Measurements from ENCODE around the gene CLPTM1. TPM values are rescaled to one million over a fixed set of nuclear protein-coding genes. Genes with fewer than 3 reads are reported as not detected.
"Not testable (repeated sequence)": the region's sequence is repeated elsewhere in the genome, so short reads cannot be mapped to it uniquely, and the experiment has no call there.

Gene CLPTM1
- total RNA-seq, 4 donors from 2014 or later = 65.3 to 94.6 (median 79.8) TPM

DNA sequence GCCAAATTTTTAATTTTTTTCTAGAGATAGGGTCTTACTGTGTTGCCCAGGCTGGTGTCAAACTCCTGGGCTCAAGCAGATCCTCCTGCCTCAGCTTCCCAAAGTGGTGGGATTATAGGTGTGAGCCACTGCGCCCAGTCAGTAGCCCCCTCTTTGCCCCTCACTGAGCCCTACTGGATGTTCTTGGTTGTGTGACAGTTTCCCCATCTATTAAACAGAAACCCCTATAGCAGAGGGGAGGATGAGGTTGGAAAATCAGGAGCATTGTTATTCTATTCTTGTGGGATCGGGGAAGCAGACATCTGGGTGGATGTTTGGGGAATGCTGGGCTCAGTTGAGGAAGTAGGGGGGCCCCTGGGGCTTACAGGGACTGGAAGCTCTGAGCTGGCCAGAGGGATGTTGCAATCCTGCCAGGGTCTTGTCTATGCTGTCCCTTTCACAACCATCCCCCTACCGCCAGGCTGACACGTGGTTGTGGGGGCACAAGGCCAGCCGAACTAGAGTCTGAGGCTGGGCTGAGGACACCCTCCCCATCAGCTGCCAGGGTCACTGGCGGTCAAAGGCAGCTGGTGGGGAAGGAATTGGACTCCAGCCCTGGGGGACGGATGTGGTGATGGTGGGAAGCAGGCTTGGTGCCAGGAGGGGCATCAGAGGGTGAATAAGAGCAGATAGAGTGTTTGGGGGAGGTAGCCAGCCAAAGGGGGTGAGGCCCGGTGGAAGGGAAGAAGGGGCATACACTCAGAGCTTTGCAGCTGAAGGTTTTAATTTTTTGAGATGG, 29.9 kb upstream of the CLPTM1 start:
- H3K4me1 ChIP-seq = peaks cover 0 to 29% (median 5%) of the 10 kb centered on the region in 4 donors
- in situ Hi-C loops (cut with MboI; ENCODE audit: low pct_ligation_motif_present in 1 of 4, low pct_unique_long_range_greater_than_20kb in 1 of 4, low sequenced_read_pairs in 3 of 4) = no loop called here
- whole genome bisulfite sequencing, 2 donors (ENCODE audit: low coverage in 1 of 2) = 31 to 55% methylated on average over 2 to 7 of the region's 8 CpGs
- peak; percentile 74 for DNase-seq
- no peaks in the 10 kb centered on the region for H3K27me3 ChIP-seq
- no peaks in the 10 kb centered on the region for H3K36me3 ChIP-seq
- H3K4me3 ChIP-seq = no peak overlapping the region
- H3K27ac ChIP-seq = peak overlapping the region; percentile 53 to 75 (median 68)
- TF ChIP-seq, protein P1, sequence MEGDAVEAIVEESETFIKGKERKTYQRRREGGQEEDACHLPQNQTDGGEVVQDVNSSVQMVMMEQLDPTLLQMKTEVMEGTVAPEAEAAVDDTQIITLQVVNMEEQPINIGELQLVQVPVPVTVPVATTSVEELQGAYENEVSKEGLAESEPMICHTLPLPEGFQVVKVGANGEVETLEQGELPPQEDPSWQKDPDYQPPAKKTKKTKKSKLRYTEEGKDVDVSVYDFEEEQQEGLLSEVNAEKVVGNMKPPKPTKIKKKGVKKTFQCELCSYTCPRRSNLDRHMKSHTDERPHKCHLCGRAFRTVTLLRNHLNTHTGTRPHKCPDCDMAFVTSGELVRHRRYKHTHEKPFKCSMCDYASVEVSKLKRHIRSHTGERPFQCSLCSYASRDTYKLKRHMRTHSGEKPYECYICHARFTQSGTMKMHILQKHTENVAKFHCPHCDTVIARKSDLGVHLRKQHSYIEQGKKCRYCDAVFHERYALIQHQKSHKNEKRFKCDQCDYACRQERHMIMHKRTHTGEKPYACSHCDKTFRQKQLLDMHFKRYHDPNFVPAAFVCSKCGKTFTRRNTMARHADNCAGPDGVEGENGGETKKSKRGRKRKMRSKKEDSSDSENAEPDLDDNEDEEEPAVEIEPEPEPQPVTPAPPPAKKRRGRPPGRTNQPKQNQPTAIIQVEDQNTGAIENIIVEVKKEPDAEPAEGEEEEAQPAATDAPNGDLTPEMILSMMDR (IDR thresholded peaks at IDR 0.05) = no peak
- TF ChIP-seq POLR2AphosphoS5 (IDR thresholded peaks at IDR 0.05) (peak in 2 of 3 donors; percentile 39 to 59), EP300 (IDR thresholded peaks at IDR 0.05; ENCODE audit: low read depth) (no peak)
- intact Hi-C loops (cut with DNase I; ENCODE audit: low total_unique reads) = no loop called here
- no peaks in the 10 kb centered on the region for H3K9me3 ChIP-seq

DNA sequence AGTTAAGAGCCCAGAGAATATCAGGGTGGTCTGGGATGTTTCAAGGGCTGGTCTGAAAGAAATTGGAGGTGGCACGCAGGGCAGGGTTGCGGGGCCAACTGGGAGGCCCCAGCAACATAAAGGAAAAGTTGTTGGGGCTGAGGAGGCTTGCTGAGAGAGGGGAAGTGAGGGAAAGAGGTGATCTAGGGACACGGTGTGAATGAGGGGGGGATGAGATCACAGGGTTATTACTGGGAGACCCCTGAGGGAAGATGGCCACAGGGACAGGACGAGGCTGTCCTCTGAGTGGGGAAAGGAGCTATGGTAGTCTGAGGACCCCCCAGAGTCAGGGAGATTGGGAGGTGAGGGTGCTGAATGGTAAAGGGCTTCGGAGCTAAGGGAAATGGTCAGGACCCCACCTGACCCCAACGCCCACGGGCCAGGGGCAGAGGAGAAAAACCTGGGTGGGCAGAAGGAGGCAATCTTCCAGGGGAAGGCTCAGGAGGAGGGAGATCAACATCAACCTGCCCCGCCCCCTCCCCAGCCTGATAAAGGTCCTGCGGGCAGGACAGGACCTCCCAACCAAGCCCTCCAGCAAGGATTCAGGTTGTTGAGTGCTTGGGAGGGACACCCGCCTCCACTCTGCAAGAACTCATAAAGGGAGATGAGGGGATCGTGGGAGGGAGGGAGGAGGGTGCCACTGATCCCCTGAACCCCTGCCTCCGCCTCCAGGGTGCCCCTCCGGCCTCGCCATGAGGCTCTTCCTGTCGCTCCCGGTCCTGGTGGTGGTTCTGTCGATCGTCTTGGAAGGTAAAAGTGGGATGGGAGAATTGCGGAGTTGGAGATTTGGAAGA, 28.7 kb upstream of the CLPTM1 start:
- Histone ChIP-seq H3K4me1 (peaks cover 0 to 29% (median 5%) of the 10 kb centered on the region in 4 donors), H3K27ac (peak overlapping the region; percentile 35 to 58 (median 50)), H3K4me3 (peak overlapping the region in 1 of 4 donors; percentile 25)
- H3K27me3 ChIP-seq; H3K36me3 ChIP-seq; in situ Hi-C loops (cut with MboI; ENCODE audit: low pct_ligation_motif_present in 1 of 4, low pct_unique_long_range_greater_than_20kb in 1 of 4, low sequenced_read_pairs in 3 of 4); intact Hi-C loops (cut with DNase I; ENCODE audit: low total_unique reads); DNase-seq; H3K9me3 ChIP-seq: not testable (repeated sequence)
- WGBS, 2 donors (ENCODE audit: low coverage in 1 of 2) = 50 to 86% methylated on average over 3 to 14 of the region's 19 CpGs

DNA sequence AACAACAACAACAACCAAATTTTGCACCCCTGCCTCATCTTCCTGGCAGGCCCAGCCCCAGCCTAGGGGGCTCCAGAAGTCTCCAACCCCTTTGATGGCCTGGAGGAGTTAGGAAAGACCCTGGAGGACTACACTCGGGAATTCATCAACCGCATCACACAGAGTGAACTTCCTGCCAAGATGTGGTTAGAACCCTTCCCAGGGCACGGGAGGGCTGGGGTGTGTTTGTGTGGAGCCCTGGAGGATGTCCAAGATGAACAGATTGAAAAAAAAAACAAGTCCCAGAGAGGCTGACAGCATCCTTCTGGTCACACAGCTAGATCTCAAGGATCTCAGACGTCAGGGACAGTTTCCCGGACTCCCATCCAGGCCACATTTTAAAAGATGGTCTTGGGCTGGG, 27.4 kb upstream of the CLPTM1 start:
- Histone ChIP-seq H3K27me3 (no peaks in the 10 kb centered on the region), H3K4me3 (no peak overlapping the region), H3K9me3 (no peaks in the 10 kb centered on the region), H3K36me3 (no peaks in the 10 kb centered on the region), H3K27ac (peak overlapping the region; percentile 33 to 58 (median 42)), H3K4me1 (peaks cover 0 to 29% (median 5%) of the 10 kb centered on the region in 4 donors)
- no peak for DNase-seq
- WGBS, 2 donors (ENCODE audit: low coverage in 1 of 2) = 29 to 100% methylated on average over 2 to 5 of the region's 5 CpGs
- TF ChIP-seq POLR2A (IDR thresholded peaks at IDR 0.05) (no peak), POLR2AphosphoS5 (IDR thresholded peaks at IDR 0.05) (no peak), EP300 (IDR thresholded peaks at IDR 0.05; ENCODE audit: low read depth) (no peak)
- TF ChIP-seq, protein P1 (IDR thresholded peaks at IDR 0.05) = no peak
- in situ Hi-C loops (cut with MboI; ENCODE audit: low pct_ligation_motif_present in 1 of 4, low pct_unique_long_range_greater_than_20kb in 1 of 4, low sequenced_read_pairs in 3 of 4) (no loop called here), intact Hi-C loops (cut with DNase I; ENCODE audit: low total_unique reads) (no loop called here)

DNA sequence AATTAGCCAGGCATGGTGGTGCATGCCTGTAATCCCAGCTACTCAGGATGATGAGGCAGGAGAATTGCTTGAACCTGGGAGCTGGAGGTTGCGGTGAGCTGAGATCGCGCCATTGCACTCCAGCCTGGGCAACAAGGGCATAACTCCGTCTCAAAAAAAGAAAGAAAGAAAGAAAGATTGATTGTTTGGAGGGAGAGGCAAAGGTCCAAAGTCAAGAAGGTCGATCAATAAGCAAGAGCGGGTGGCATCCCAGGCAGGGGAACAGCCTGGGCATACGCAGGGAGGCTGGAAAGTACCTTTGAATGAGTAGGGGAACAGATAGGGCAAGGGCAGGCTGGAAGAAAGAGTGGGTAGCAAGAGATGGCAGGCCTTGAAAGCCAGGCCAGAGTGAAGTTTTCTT, 25.1 kb upstream of the CLPTM1 start:
- DNase-seq = no peak
- no peak overlapping the region for H3K4me3 ChIP-seq
- no peaks in the 10 kb centered on the region for H3K36me3 ChIP-seq
- TF ChIP-seq, protein P1 (IDR thresholded peaks at IDR 0.05) = no peak
- no peak for TF ChIP-seq EP300 (IDR thresholded peaks at IDR 0.05; ENCODE audit: low read depth)
- no peak for TF ChIP-seq POLR2A (IDR thresholded peaks at IDR 0.05)
- no peak for TF ChIP-seq POLR2AphosphoS5 (IDR thresholded peaks at IDR 0.05)
- no peak overlapping the region for H3K27ac ChIP-seq
- no peaks in the 10 kb centered on the region for H3K27me3 ChIP-seq
- WGBS, 2 donors (ENCODE audit: low coverage in 1 of 2) = 90 to 92% methylated on average over 4 to 7 of the region's 7 CpGs
- H3K4me1 ChIP-seq = peaks cover 0 to 21% (median 5%) of the 10 kb centered on the region in 4 donors
- no peaks in the 10 kb centered on the region for H3K9me3 ChIP-seq
- in situ Hi-C loops (cut with MboI; ENCODE audit: low pct_ligation_motif_present in 1 of 4, low pct_unique_long_range_greater_than_20kb in 1 of 4, low sequenced_read_pairs in 3 of 4) = no loop called here
- intact Hi-C loops (cut with DNase I; ENCODE audit: low total_unique reads) = no loop called here

All from transverse colon (tissue), 4 donors.